BLaER1 (cell line): ENCODE measurements around the gene ARIH1.
A peak's percentile ranks its signal among the peaks of the same experiment; 100 is the strongest.

Experiments used
- H3K27ac ChIP-seq: shearing (Covaris generic); formaldehyde crosslinking; 2 replicates; pipeline ENCODE4 v1.8.1; 2022
- H3K27me3 ChIP-seq: shearing (Covaris generic); formaldehyde crosslinking; 2 replicates; pipeline ENCODE4 v1.8.1; 2022
- H3K36me3 ChIP-seq: shearing (Covaris generic); formaldehyde crosslinking; 2 replicates; pipeline ENCODE4 v1.8.1; 2022
- H3K4me1 ChIP-seq: shearing (Covaris generic); formaldehyde crosslinking; 2 replicates; pipeline ENCODE4 v1.8.1; 2022
- H3K4me2 ChIP-seq: shearing (Covaris generic); formaldehyde crosslinking; 2 replicates; pipeline ENCODE4 v1.8.1; 2022
- H3K4me3 ChIP-seq: shearing (Covaris generic); formaldehyde crosslinking; 2 replicates; pipeline ENCODE4 v1.8.1; 2022
- H3K9ac ChIP-seq: shearing (Covaris generic); formaldehyde crosslinking; 2 replicates; pipeline ENCODE4 v1.8.1; 2022
- H3K9me3 ChIP-seq: shearing (Covaris generic); formaldehyde crosslinking; 2 replicates; pipeline ENCODE4 v1.8.1; 2022
- H4K20me1 ChIP-seq: shearing (Covaris generic); formaldehyde crosslinking; 2 replicates; pipeline ENCODE4 v1.8.1; 2022
- Cebpa-rat ChIP-seq: shearing (Covaris generic); IDR thresholded peaks from 2 replicates; pipeline ENCODE4 v1.8.1; 2022

The ARIH1 gene

GRCh38 chr15:72483279-72483678 lies 9.1 kb downstream of the ARIH1 start:
- Histone ChIP-seq H3K9me3 (peaks cover 3% of the 10 kb centered on the region; the same call in 1 of the 2 replicates), H3K36me3 (peaks cover 76% of the 10 kb centered on the region), H3K4me3 (no peak overlapping the region), H3K27me3 (no peaks in the 10 kb centered on the region), H4K20me1 (peaks cover 100% of the 10 kb centered on the region), H3K4me1 (peaks cover 9% of the 10 kb centered on the region; the same call in 1 of the 2 replicates), H3K27ac (no peak overlapping the region), H3K9ac (no peak overlapping the region), H3K4me2 (no peak overlapping the region)
- TF ChIP-seq Cebpa-rat: no peak

- no peak overlapping the region for H3K9ac ChIP-seq
- no peak overlapping the region for H3K27ac ChIP-seq
- no peak overlapping the region for H3K4me2 ChIP-seq
- no peaks in the 10 kb centered on the region for H3K27me3 ChIP-seq
- no peak for TF ChIP-seq Cebpa-rat
- H3K36me3 ChIP-seq: peaks cover 70% of the 10 kb centered on the region
- H3K4me3 ChIP-seq: no peak overlapping the region
- H3K9me3 ChIP-seq: no peaks in the 10 kb centered on the region
- peaks cover 6% of the 10 kb centered on the region; the same call in 1 of the 2 replicates for H3K4me1 ChIP-seq
- H4K20me1 ChIP-seq: peaks cover 100% of the 10 kb centered on the region
Measured at GRCh38 chr15:72486144-72486543, 12.0 kb downstream of the ARIH1 start.

- Histone ChIP-seq H3K4me2 (no peak overlapping the region), H3K9me3 (no peaks in the 10 kb centered on the region), H4K20me1 (peaks cover 100% of the 10 kb centered on the region), H3K36me3 (peaks cover 61% of the 10 kb centered on the region), H3K27me3 (no peaks in the 10 kb centered on the region), H3K9ac (no peak overlapping the region), H3K27ac (no peak overlapping the region), H3K4me3 (no peak overlapping the region), H3K4me1 (no peaks in the 10 kb centered on the region)
- TF ChIP-seq Cebpa-rat: no peak
Measured at GRCh38 chr15:72487070-72487797, 13.1 kb downstream of the ARIH1 start.

- peaks cover 100% of the 10 kb centered on the region for H4K20me1 ChIP-seq
- H3K27ac ChIP-seq: no peak overlapping the region
- peaks cover 8% of the 10 kb centered on the region for H3K4me1 ChIP-seq
- H3K4me2 ChIP-seq: no peak overlapping the region
- H3K9ac ChIP-seq: no peak overlapping the region
- H3K4me3 ChIP-seq: no peak overlapping the region
- no peak for TF ChIP-seq Cebpa-rat
- H3K9me3 ChIP-seq: no peaks in the 10 kb centered on the region
- H3K36me3 ChIP-seq: peaks cover 48% of the 10 kb centered on the region
- H3K27me3 ChIP-seq: no peaks in the 10 kb centered on the region
Measured at GRCh38 chr15:72488558-72488957, 14.4 kb downstream of the ARIH1 start.

GRCh38 chr15:72489943-72490554 lies 15.9 kb downstream of the ARIH1 start:
- peaks cover 36% of the 10 kb centered on the region for H3K36me3 ChIP-seq
- H3K27ac ChIP-seq: no peak overlapping the region
- no peak overlapping the region for H3K4me3 ChIP-seq
- H4K20me1 ChIP-seq: peaks cover 100% of the 10 kb centered on the region
- H3K9ac ChIP-seq: no peak overlapping the region
- H3K4me1 ChIP-seq: peaks cover 23% of the 10 kb centered on the region
- no peak for TF ChIP-seq Cebpa-rat
- H3K4me2 ChIP-seq: no peak overlapping the region
- no peaks in the 10 kb centered on the region for H3K9me3 ChIP-seq
- H3K27me3 ChIP-seq: no peaks in the 10 kb centered on the region

- peaks cover 25% of the 10 kb centered on the region for H3K4me1 ChIP-seq
- H3K4me3 ChIP-seq: no peak overlapping the region
- H3K36me3 ChIP-seq: peaks cover 40% of the 10 kb centered on the region
- no peak overlapping the region for H3K9ac ChIP-seq
- no peaks in the 10 kb centered on the region for H3K27me3 ChIP-seq
- H3K9me3 ChIP-seq: no peaks in the 10 kb centered on the region
- H3K27ac ChIP-seq: no peak overlapping the region
- no peak overlapping the region for H3K4me2 ChIP-seq
- no peak for TF ChIP-seq Cebpa-rat
- H4K20me1 ChIP-seq: peaks cover 100% of the 10 kb centered on the region
Measured at GRCh38 chr15:72491768-72492167, 17.6 kb downstream of the ARIH1 start.

- TF ChIP-seq Cebpa-rat: no peak
- Histone ChIP-seq H3K9ac (no peak overlapping the region), H3K9me3 (no peaks in the 10 kb centered on the region), H3K36me3 (peaks cover 38% of the 10 kb centered on the region), H3K4me1 (peaks cover 25% of the 10 kb centered on the region), H3K27me3 (no peaks in the 10 kb centered on the region), H4K20me1 (peaks cover 100% of the 10 kb centered on the region), H3K27ac (no peak overlapping the region), H3K4me2 (peak overlapping the region; percentile 6; the same call in 1 of the 2 replicates), H3K4me3 (no peak overlapping the region)
Measured at GRCh38 chr15:72492733-72493132, 18.6 kb downstream of the ARIH1 start.

GRCh38 chr15:72493220-72493619 lies 19.1 kb downstream of the ARIH1 start:
- Histone ChIP-seq H4K20me1 (peaks cover 100% of the 10 kb centered on the region), H3K4me3 (no peak overlapping the region), H3K27ac (no peak overlapping the region), H3K4me2 (peak overlapping the region; percentile 6; the same call in 1 of the 2 replicates), H3K27me3 (no peaks in the 10 kb centered on the region), H3K4me1 (peaks cover 25% of the 10 kb centered on the region), H3K36me3 (peaks cover 37% of the 10 kb centered on the region), H3K9me3 (no peaks in the 10 kb centered on the region), H3K9ac (no peak overlapping the region)
- no peak for TF ChIP-seq Cebpa-rat

- Histone ChIP-seq H3K27me3 (no peaks in the 10 kb centered on the region), H3K4me2 (peak overlapping the region; percentile 34), H3K4me1 (peaks cover 25% of the 10 kb centered on the region), H4K20me1 (peaks cover 100% of the 10 kb centered on the region), H3K36me3 (peaks cover 36% of the 10 kb centered on the region), H3K27ac (no peak overlapping the region), H3K9me3 (no peaks in the 10 kb centered on the region), H3K9ac (no peak overlapping the region), H3K4me3 (no peak overlapping the region)
- TF ChIP-seq Cebpa-rat: no peak
Measured at GRCh38 chr15:72495007-72495406, 20.9 kb downstream of the ARIH1 start.

GRCh38 chr15:72496783-72497182 lies 22.7 kb downstream of the ARIH1 start:
- Histone ChIP-seq H3K27ac (no peak overlapping the region), H3K36me3 (peaks cover 46% of the 10 kb centered on the region), H3K9ac (no peak overlapping the region), H4K20me1 (peaks cover 100% of the 10 kb centered on the region), H3K4me1 (peaks cover 25% of the 10 kb centered on the region), H3K4me2 (no peak overlapping the region), H3K9me3 (no peaks in the 10 kb centered on the region), H3K27me3 (no peaks in the 10 kb centered on the region), H3K4me3 (no peak overlapping the region)
- no peak for TF ChIP-seq Cebpa-rat
